SK-N-MC (cell line): ENCODE measurements around the gene APBA3.

Experiments used
- EZH2 ChIP-seq: fragments of 200-600 bp; sonication (generic); IDR thresholded peaks from one replicate; pipeline ENCODE4 v1.6.1; 2017; ENCODE audit warnings: antibody characterized with exemption
- FOXP2 ChIP-seq: optimal IDR thresholded peaks from 2 replicates; pipeline ENCODE3; 2011; ENCODE audit warnings: mild to moderate bottlenecking, moderate library complexity; ENCODE audit not compliant: insufficient read depth; ENCODE audit errors: extremely low read length, control extremely low read depth
- POLR2AphosphoS5 ChIP-seq: IDR thresholded peaks from 2 replicates; pipeline ENCODE4 v1.6.1; 2012; ENCODE audit warnings: mild to moderate bottlenecking, low read depth, low read length, borderline replicate concordance

GRCh38 chr19:3707868-3708206 lies 53.7 kb downstream of the APBA3 start:
- no peak for TF ChIP-seq EZH2
- no peak for TF ChIP-seq POLR2AphosphoS5
- no peak for TF ChIP-seq FOXP2
